NCI-H2227 (cell line): ENCODE data around the gene ZNF385D.
A peak's percentile ranks its signal among the peaks of the same experiment; 100 is the strongest.

Experiments used
- DNase-seq: peaks from one replicate; lab custom pipeline; 2025; ENCODE audit not compliant: unreplicated experiment; lab: John Stamatoyannopoulos, UW

Gene ZNF385D

GRCh38 chr3:21462141-21462540 lies 288.9 kb downstream of the ZNF385D start:
- DNase-seq, result no peak

GRCh38 chr3:21457084-21457483 lies 293.9 kb downstream of the ZNF385D start:
- no peak for DNase-seq

GRCh38 chr3:21449738-21450137 lies 301.3 kb downstream of the ZNF385D start:
- DNase-seq, result no peak

- no peak for DNase-seq
These were observed 303.4 kb downstream of the ZNF385D start for GRCh38 chr3:21447476-21448151.

- no peak for DNase-seq
These were observed 304.0 kb downstream of the ZNF385D start for GRCh38 chr3:21446945-21447475.

- no peak for DNase-seq
These were observed 305.0 kb downstream of the ZNF385D start for GRCh38 chr3:21446027-21446426.

GRCh38 chr3:21441821-21442220 lies 309.2 kb downstream of the ZNF385D start:
- DNase-seq, result no peak

GRCh38 chr3:21436835-21437234 lies 314.2 kb downstream of the ZNF385D start:
- no peak for DNase-seq

- DNase-seq, result no peak
These were observed 315.1 kb downstream of the ZNF385D start for GRCh38 chr3:21435871-21436270.

GRCh38 chr3:21434310-21434709 lies 316.7 kb downstream of the ZNF385D start:
- DNase-seq, result no peak

- DNase-seq, result no peak
These were observed 317.3 kb downstream of the ZNF385D start for GRCh38 chr3:21433751-21434150.

- no peak for DNase-seq
These were observed 324.1 kb downstream of the ZNF385D start for GRCh38 chr3:21426920-21427319.

- DNase-seq, result no peak
These were observed 325.3 kb downstream of the ZNF385D start for GRCh38 chr3:21425715-21426114.

- no peak for DNase-seq
These were observed 329.9 kb downstream of the ZNF385D start for GRCh38 chr3:21421096-21421495.

- DNase-seq, result no peak
These were observed 333.0 kb downstream of the ZNF385D start for GRCh38 chr3:21417991-21418390.

GRCh38 chr3:21414506-21414905 lies 336.5 kb downstream of the ZNF385D start:
- DNase-seq, result no peak

- DNase-seq, result no peak
These were observed 340.0 kb downstream of the ZNF385D start for GRCh38 chr3:21411058-21411457.

GRCh38 chr3:21409401-21409800 lies 341.6 kb downstream of the ZNF385D start:
- no peak for DNase-seq

GRCh38 chr3:21407743-21408142 lies 343.3 kb downstream of the ZNF385D start:
- no peak for DNase-seq

- peak; percentile 9 for DNase-seq
These were observed 345.0 kb downstream of the ZNF385D start for GRCh38 chr3:21405671-21406667.

- no peak for DNase-seq
These were observed 352.5 kb downstream of the ZNF385D start for GRCh38 chr3:21398461-21398860.
